ENCODE measurements around the gene EHD1.
A peak's percentile ranks its signal among the peaks of the same experiment; 100 is the strongest.

EHD1 gene

DNA sequence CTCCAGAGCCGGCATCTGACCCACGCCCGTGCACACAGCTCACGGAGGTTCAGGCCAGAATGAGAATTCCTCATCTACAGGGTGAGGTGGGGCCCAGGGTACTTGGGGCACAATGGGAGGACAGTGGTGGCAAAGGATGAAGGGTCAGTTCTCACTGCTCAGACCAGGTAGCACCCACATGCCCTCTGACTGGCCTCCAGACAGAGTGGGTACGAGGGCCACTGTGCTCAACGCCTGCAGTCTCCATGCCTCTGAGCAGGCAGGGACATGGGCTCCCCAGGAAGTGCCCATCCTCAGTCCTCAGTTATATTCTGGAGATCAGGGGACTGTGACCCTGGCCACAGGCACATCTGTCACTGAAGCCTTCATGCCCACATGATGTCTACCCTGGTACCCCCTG, 20.9 kb downstream of the EHD1 start:
- H3K4me3 ChIP-seq (ENCODE audit: low read depth, low read length) = no peak overlapping the region
- TF ChIP-seq, protein P1, sequence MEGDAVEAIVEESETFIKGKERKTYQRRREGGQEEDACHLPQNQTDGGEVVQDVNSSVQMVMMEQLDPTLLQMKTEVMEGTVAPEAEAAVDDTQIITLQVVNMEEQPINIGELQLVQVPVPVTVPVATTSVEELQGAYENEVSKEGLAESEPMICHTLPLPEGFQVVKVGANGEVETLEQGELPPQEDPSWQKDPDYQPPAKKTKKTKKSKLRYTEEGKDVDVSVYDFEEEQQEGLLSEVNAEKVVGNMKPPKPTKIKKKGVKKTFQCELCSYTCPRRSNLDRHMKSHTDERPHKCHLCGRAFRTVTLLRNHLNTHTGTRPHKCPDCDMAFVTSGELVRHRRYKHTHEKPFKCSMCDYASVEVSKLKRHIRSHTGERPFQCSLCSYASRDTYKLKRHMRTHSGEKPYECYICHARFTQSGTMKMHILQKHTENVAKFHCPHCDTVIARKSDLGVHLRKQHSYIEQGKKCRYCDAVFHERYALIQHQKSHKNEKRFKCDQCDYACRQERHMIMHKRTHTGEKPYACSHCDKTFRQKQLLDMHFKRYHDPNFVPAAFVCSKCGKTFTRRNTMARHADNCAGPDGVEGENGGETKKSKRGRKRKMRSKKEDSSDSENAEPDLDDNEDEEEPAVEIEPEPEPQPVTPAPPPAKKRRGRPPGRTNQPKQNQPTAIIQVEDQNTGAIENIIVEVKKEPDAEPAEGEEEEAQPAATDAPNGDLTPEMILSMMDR (IDR thresholded peaks at IDR 0.05; ENCODE audit: borderline replicate concordance, insufficient read depth, low read depth, low read length) = no peak

DNA sequence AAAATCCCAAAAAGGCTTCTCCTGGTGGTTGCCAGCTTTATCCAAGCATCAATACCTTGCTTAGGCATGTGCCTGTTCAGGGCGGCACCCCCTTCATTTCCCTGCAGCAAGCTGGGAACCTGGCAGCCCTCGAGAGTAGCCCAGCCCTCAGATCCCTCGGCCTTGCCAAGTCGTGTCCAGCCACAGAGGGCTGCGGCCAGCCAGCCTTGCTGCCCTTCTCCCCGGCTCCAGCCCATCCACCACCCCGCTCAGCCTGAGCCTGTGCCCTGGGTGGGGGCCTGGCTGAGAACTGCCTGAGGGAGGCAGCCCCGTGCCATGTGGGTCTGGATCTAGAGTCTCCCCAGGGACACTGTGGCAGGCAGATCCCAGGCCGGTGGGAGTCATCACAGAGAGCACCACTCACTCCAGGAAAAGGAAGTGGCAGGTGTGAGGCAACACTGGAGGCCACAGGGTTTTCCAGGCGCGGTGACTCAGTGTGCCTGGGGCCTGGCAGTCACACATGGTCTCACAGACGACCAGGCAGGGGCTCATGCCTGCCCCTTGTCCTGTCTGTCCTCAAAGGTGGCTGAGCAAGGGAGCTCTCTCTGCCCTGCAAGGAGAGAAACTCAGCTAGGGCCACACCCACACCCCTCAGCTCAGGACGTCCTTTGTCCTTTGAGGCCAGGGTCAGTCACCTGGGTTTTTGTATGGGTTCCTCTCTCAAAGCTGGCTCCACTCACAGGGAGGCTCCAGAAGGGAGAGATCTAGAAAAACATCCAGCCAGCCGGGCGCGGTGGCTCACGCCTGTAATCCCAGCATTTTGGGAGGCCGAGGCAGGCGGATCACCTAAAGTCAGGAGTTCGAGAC, 21.8 kb downstream of the EHD1 start:
- TF ChIP-seq, protein P1 (IDR thresholded peaks at IDR 0.05; ENCODE audit: borderline replicate concordance, insufficient read depth, low read depth, low read length) = no peak
- no peak overlapping the region for H3K4me3 ChIP-seq (ENCODE audit: low read depth, low read length)

DNA sequence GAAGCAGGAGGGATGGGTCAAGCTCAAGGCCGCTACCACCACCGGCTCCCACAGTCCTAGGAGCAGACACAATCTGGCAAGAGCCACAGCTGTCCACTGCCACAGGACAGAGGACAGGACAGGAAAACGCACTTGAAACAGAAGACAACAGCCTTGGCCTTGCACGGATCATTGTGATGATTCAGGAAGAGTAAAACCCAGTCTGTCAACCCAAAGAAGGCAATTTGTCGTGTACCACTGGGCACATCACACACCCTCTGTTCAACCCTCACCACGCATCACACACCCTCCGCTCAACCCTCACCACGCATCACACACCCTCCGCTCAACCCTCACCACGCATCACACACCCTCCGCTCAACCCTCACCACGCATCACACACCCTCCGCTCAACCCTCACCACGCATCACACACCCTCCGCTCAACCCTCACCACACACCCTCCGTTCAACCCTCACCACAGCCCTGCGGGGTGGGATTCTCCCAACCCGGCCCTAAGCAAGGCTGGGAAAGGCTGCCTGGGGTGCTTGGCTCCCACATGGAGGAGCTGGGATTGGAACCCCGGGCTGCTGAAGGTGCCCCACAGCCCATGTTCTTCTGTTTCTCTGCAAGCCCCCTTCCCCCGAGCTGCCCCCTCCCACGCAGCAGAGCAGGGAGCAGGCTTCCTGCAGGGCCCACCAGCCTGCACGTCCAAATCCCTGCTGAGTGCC, 22.7 kb downstream of the EHD1 start:
- TF ChIP-seq, protein P1 (IDR thresholded peaks at IDR 0.05; ENCODE audit: borderline replicate concordance, insufficient read depth, low read depth, low read length) = no peak
- H3K4me3 ChIP-seq (ENCODE audit: low read depth, low read length) = no peak overlapping the region

DNA sequence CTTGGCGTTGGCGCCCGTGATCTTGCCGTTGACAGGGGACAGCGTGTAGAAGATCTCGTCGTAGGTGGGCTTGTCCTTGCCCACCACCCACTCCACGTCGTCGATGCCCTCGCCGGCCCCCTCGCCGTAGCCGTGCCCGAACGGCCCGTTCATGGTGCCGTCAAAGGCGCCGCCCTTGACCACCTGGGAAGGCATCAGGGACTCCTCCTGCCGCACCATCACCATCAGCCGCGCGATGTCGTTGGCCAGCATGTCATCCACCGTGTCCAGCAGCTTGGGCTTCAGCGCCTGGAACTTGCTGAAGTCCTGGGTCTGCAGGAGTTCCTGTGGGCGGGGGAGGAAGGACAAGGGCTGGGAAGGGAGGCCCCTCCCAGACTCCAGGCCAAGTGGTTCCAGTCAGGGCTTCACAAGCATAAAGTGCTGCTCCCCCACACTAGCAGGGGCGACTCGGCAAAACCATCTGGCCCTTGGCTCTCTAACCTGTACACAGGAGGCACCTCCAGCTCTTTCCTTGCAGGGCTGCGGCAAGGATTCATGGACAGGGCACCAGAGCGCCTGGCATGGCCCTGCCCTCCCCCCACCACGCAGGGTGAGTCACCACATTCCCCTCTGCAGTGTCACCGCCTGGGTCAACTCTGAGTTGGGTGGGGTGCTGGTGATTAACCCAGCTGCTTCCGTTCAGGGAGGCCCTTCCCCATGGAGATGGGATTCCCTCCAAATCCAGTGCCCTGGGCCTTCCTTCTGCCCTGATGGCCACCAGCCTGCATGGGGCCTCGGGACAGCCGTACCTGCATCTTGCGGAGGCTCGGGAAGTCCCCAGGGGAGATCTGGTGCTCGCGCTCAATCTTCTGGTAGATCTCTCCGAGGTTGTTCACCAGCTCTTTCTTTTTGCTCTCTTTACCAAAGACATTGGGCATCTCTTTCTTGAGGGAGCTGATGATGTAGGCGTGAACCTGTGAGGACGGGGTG, 23.6 kb downstream of the EHD1 start:
- H3K4me3 ChIP-seq (ENCODE audit: low read depth, low read length) = no peak overlapping the region
- TF ChIP-seq, protein P1 (IDR thresholded peaks at IDR 0.05; ENCODE audit: borderline replicate concordance, insufficient read depth, low read depth, low read length) = no peak

DNA sequence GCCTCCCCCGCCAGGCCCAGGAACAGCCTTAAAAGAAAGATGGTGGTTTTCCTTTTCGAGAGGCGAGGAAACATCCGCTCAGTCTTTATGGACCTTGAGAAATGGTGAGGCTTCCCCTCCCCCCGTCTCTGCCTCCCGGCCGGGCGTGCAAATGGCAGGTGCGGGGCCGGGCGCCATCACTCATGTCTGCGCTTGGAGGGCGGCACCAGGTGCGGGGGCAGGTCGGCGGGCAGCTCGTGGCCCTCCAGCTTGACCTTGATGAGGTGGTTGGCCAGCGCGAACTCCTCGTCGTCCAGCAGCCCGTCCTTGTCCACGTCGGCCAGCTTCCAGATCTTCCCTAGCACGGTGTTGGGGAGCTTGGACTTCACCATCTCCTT, 24.3 kb downstream of the EHD1 start:
- H3K4me3 ChIP-seq (ENCODE audit: low read depth, low read length) = no peak overlapping the region
- TF ChIP-seq, protein P1 (IDR thresholded peaks at IDR 0.05; ENCODE audit: borderline replicate concordance, insufficient read depth, low read depth, low read length) = no peak

DNA sequence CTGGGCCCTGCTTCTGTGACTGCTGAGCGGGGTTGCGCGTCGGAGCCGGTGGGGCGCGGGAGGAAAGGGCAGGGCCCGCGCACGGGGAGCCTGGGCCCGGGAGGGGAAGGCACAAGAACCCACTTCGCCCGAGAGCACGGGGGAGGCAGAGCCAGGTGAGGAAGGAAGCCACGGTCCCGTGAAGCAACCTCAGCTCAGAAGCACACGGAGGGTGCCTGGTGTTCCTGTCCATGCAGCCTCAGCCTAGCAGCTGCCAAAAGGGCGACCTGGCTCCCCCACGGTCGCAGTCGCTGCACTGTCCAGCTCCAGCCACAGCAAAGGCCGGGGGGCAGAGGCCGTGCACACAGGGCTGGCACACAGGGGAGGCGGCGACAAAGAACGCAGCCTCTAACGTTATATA, 24.7 kb downstream of the EHD1 start:
- peak overlapping the region; percentile 21 for H3K4me3 ChIP-seq (ENCODE audit: low read depth, low read length)
- TF ChIP-seq, protein P1 (IDR thresholded peaks at IDR 0.05; ENCODE audit: borderline replicate concordance, insufficient read depth, low read depth, low read length) = no peak

All from GM12875 (cell line).